GM19395 (cell line): ENCODE data around the gene ATP5MK.
"Not testable (repeated sequence)": the region's sequence is repeated elsewhere in the genome, so short reads cannot be mapped to it uniquely, and the experiment has no call there.

Experiments used
- ATAC-seq: cut with Tn5 transposase; IDR thresholded peaks from one replicate; pipeline ENCODE4 v1.9.1; 2021; ENCODE audit warnings: mild to moderate bottlenecking, moderate library complexity; ENCODE audit not compliant: unreplicated experiment

ATP5MK gene

DNA sequence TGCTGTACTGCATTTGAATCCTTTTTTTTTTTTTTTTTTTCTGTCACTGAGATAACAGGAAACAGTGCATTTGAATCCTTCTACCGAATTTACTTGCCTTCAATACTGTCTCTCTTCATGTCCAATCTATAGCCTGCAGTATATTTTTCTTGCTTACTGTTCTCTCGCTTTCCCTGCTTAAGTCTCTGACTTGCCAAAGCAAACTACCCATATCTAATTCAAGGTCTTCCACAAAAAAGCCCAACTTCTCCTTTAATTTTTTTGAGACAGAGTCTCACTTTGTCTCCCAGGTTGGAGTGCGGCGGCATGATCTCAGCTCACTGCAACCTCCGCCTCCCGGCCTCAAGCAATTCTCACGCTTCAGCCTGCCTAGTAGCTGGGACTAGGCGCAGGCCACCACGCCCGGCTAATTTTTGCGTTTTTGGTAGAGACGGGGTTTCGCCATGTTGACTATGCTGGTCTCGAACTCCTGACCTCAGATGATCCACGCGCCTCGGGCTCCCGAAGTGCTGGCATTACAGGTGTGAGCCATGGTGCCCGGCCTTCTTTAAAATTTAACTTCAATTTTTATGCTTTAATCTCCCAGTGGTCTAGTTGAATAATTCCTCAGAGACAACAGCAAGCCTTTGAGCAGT, 1.0 kb upstream of the ATP5MK start:
- no peak for ATAC-seq

- ATAC-seq: no peak
Measured at GRCh38 chr10:103396789-103397087, 463 bp upstream of the ATP5MK start.

DNA sequence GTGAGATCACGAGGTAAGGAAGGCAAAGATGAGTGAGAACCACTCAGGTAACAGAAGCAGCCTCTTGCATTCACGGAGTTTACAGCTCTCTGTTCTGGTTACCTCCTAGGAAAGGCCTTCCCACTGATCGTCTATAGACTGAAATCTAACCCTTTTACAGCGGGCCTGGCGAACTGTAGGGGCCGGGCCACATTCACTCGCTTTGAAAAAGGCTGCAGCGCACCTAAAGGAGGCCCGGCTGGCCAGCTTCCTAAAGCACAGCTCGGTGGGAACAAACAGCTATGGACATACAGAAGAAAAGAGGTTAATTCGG, 565 bp downstream of the ATP5MK start:
- peak; percentile 2 for ATAC-seq

GRCh38 chr10:103394180-103394579, 2.1 kb downstream of the ATP5MK start:
- no peak for ATAC-seq

DNA sequence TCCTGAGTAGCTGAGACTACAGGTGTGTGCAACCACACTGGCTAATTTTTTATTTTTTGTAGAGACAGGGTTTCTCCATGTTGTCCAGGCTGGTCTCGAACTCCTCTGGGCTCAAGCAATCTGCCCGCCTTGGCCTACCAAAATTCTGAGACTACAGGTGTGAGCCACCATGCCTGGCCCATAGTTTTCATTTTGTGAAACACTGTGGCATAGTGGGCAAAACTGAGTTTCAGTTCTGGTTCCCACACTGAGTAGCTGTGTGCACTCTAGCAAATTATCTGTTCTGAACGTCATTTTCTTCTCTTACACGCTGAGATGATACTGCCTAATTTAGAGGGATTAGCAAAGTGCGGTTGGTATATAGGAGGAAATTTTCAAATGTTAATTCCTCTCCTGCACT, 13.5 kb downstream of the ATP5MK start:
- ATAC-seq: no peak

DNA sequence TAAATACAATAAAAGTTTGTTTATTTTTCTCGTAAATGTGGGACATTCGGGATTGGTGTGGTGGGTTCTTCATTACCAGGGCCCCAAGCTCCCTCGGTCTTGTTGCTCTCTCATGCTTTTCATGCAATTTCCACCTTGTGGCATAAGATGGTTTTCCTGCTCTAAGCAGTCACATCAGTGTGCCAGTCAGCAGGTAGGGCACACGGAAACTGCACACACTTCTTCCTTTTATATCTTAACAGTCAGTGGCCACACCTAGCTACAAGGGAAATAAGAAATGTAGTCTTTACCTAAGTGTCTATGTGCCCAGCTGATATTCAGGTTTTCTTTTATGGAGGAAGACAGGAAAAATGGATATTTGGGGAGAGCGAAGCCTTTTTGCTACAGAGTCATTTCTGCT, 22.0 kb downstream of the ATP5MK start:
- ATAC-seq: no peak

GRCh38 chr10:103373544-103373943, 22.7 kb downstream of the ATP5MK start:
- no peak for ATAC-seq

- ATAC-seq: peak; percentile 59
Measured at GRCh38 chr10:103367782-103368518, 28.3 kb downstream of the ATP5MK start, which contains the start of gene TAF5. TAF5 (plus strand) TSS chr10:103367976; CDS start chr10:103367990, 14 bp downstream.

- no peak for ATAC-seq
Measured at GRCh38 chr10:103367379-103367781, 28.9 kb downstream of the ATP5MK start.

GRCh38 chr10:103360791-103361190, 35.5 kb downstream of the ATP5MK start:
- ATAC-seq: not testable (repeated sequence)

- ATAC-seq: not testable (repeated sequence)
Measured at GRCh38 chr10:103359493-103359892, 36.8 kb downstream of the ATP5MK start.

DNA sequence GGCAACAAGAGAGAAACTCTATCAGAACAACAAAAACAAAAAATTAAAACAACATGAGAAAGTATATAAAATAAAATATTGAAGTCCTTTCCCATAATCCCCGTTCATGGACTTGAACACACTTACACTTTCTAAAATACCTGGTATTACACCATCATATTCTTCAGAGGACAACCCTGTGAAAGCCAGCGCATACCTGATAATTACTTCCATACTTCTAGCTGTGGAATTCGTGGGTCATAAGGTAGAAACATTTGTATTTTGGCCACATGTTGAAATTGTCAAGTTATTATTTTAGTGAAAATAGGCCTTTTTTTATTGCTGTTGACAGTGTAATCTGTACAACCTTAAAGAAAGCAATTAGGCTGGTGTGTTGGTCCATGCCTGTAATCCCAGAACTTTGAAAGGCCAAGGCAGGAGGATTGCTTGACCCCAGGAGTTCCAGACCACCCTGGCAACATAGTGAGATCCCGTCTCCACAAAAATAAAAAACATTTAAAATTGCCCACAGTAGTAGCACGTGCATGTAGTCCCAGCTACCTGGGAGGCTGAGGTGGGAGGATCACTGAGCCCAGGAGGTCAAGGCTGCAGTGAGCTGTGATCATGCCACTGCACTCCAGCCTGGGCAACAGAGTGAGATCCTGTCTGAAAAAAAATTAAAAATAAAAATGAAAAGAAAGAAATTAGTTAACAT, 40.2 kb downstream of the ATP5MK start:
- no peak for ATAC-seq

DNA sequence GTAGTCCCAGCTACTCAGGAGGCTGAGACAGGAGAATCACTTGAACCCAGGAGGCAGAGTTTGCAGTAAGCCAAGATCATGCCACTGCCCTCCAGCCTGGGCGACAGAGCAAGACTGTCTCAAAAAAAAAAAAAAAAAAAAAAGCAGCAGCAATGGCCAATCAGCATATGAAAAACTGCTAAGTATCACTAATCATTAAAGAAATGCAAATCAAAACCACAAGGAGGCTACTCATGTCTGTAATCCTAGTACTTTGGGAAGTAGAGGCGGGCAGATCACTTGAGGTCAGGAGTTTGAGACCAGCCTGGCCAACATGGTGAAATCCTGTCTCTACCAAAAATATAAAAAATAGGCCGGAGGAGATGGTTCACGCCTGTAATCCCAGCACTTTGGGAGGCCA, 41.7 kb downstream of the ATP5MK start:
- not testable (repeated sequence) for ATAC-seq

GRCh38 chr10:103353281-103353680, 43.0 kb downstream of the ATP5MK start:
- no peak for ATAC-seq

GRCh38 chr10:103350517-103351260, 45.6 kb downstream of the ATP5MK start, which contains the start of gene PCGF6:
PCGF6 (minus strand) TSS chr10:103351140; CDS start chr10:103351066, 74 bp downstream.
- ATAC-seq: peak; percentile 88

DNA sequence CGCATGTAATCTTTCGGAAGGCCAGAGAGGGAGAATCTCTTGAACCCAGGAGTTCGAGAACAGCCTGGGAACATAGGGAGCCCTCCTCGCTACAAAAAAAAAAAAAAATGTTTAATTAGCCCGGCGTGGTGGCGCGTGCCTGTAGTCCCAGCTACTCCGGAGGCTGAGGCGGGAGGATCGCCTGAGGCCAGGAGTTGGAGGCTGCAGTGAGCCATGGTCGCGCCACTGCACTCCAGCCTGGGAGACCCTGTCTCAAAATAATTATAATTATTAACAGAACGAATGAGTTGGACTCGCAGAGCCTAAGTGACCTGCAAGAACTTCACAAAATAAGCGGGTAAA, 46.1 kb downstream of the ATP5MK start:
- no peak for ATAC-seq
